ENCODE data around the gene TSKU. TPM values are rescaled to one million over a fixed set of nuclear protein-coding genes. Genes with fewer than 3 reads are reported as not detected.
A peak's percentile ranks its signal among the peaks of the same experiment; 100 is the strongest.

The TSKU gene
- total and polyA plus RNA-seq, 2 experiments from 2014 or later, result 11.7 to 31.1 TPM

DNA sequence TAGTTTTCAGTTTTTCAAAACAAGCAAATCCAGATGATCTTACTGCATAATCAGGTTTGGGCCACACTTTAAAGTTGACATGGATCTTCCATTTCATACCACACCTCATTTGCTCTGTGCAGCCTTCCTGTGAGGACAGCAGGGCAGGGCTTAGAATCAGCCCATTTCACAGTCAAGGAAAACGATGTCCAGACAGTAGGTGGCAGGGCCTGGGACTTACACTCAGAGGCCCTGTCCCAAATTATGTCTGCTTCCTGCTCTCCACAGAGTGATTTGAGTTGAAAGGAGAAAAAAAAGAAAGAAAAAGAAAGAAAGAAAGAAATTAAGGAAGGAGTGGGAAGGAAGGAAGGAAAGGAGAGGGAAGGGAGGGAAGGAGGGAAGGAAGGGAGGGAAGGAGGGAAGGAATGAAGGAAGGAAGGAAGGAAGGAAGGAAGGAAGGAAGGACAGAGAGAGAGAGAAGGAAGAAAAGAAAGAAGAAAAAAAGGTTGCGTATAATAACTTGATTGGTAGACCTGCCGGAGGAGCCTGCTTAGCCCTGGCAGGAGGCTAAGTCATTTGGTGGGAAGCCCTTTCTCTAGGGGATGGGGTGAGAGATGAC lies 23.6 kb downstream of the TSKU start (continued):
- no peak for TF ChIP-seq CTCF (conservative IDR thresholded peaks at IDR 0.05; ENCODE audit: low read depth in 2 of 2)

- H3K4me2 ChIP-seq, result no peak overlapping the region
Measured at GRCh38 chr11:76807206-76807875, 24.2 kb downstream of the TSKU start.

GRCh38 chr11:76808171-76808570 lies 25.0 kb downstream of the TSKU start:
- TF ChIP-seq JUNB (IDR thresholded peaks at IDR 0.05; ENCODE audit: unreplicated experiment), result no peak
- H2AFZ ChIP-seq, result no peak overlapping the region

More at GRCh38 chr11:76807206-76807875, 24.2 kb downstream of the TSKU start:
- ATAC-seq, result peak; percentile 93
- Histone ChIP-seq H3K4me3 (no peak overlapping the region), H3F3A (replicated peaks; ENCODE audit: low read depth) (no peaks in the 10 kb centered on the region), H3K27me3 (ENCODE audit: insufficient read depth) (no peaks in the 10 kb centered on the region), H3K9me2 (ENCODE audit: insufficient read depth) (peaks cover 9% of the 10 kb centered on the region; the same call in 1 of the 2 replicates), H3K79me2 (replicated peaks; ENCODE audit: insufficient read depth) (no peaks in the 10 kb centered on the region), H3K36me3 (ENCODE audit: insufficient read depth) (no peaks in the 10 kb centered on the region), H3K4me1 (ENCODE audit: insufficient read depth) (no peaks in the 10 kb centered on the region), H4K20me1 (replicated peaks; ENCODE audit: insufficient read depth) (no peaks in the 10 kb centered on the region), H2AFZ (no peak overlapping the region), H3K27ac (ENCODE audit: low read depth) (no peak overlapping the region)
- peak; percentile 97 for DNase-seq (ENCODE audit: low spot score)
- TF ChIP-seq NANOG (IDR thresholded peaks at IDR 0.05; ENCODE audit: borderline replicate concordance) (no peak), CTCF (conservative IDR thresholded peaks at IDR 0.05; ENCODE audit: low read depth in 2 of 2) (peak; percentile 72 to 92), EZH2phosphoT487 (IDR thresholded peaks at IDR 0.05; ENCODE audit: unreplicated experiment) (no peak)
- Mint-ChIP-seq H3K9me3 (peaks cover 4% of the 10 kb centered on the region; the same call in 2 of the 3 replicates), H3K4me3 (no peak overlapping the region), H3K27me3 (ENCODE audit: insufficient read depth, low read depth, poor library complexity) (peaks cover 11% of the 10 kb centered on the region), H3K27ac (no peak overlapping the region), H3K36me3 (ENCODE audit: low read depth) (peaks cover 3% of the 10 kb centered on the region; the same call in 2 of the 3 replicates), H3K4me1 (peaks cover 19% of the 10 kb centered on the region; the same call in 2 of the 3 replicates)

More at GRCh38 chr11:76808171-76808570, 25.0 kb downstream of the TSKU start:
- DNase-seq (ENCODE audit: low spot score), result no peak
- Mint-ChIP-seq H3K4me3 (no peak overlapping the region), H3K4me1 (peaks cover 15% of the 10 kb centered on the region; the same call in 2 of the 3 replicates), H3K27me3 (ENCODE audit: insufficient read depth, low read depth, poor library complexity) (peaks cover 11% of the 10 kb centered on the region), H3K27ac (no peak overlapping the region), H3K36me3 (ENCODE audit: low read depth) (peaks cover 6% of the 10 kb centered on the region; the same call in 2 of the 3 replicates), H3K9me3 (peaks cover 8% of the 10 kb centered on the region; the same call in 2 of the 3 replicates)
- H3K79me2 ChIP-seq (replicated peaks; ENCODE audit: insufficient read depth), result no peaks in the 10 kb centered on the region
- H3K4me1 ChIP-seq (ENCODE audit: insufficient read depth), result no peaks in the 10 kb centered on the region
- no peak for ATAC-seq
- H3K4me3 ChIP-seq, result no peak overlapping the region
- no peaks in the 10 kb centered on the region for H3K36me3 ChIP-seq (ENCODE audit: insufficient read depth)
- peaks cover 9% of the 10 kb centered on the region; the same call in 1 of the 2 replicates for H3K9me2 ChIP-seq (ENCODE audit: insufficient read depth)
- no peak overlapping the region for H3K27ac ChIP-seq (ENCODE audit: low read depth)
- no peaks in the 10 kb centered on the region for H4K20me1 ChIP-seq (replicated peaks; ENCODE audit: insufficient read depth)
- no peaks in the 10 kb centered on the region for H3F3A ChIP-seq (replicated peaks; ENCODE audit: low read depth)
- no peak overlapping the region for H3K4me2 ChIP-seq
- H3K27me3 ChIP-seq (ENCODE audit: insufficient read depth), result no peaks in the 10 kb centered on the region

Data from GM23338 (cell line).